IPS-11a (cell line): ENCODE measurements around the gene ADAMTS10.
A peak's percentile ranks its signal among the peaks of the same experiment; 100 is the strongest.
"Not testable (repeated sequence)": the region's sequence is repeated elsewhere in the genome, so short reads cannot be mapped to it uniquely, and the experiment has no call there.

Source experiments
- H3K4me3 ChIP-seq: one replicate; pipeline ENCODE4 v1.5.1; 2013; ENCODE audit warnings: low read depth, low read length, control low read depth

ADAMTS10 gene

DNA sequence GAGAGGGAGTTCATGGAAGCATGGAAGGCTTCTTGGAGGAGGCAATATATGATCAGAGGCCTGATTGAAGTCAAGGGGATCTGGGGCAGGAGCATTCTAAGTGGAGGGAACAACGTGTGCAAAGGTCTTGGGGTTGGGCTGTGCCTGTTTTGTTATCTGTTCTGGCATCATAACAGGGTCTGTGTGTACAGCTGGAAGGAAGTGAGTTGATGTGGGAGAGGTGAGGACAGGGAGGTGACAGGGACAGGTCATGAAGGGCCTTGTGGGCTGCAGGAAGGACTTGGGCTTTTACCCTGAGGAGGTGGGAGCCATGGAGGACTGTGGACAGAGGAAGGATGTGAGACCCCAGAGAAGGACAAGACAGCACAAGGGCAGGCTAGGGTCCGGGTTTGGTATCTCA is 18.7 kb upstream of the ADAMTS10 start:
- no peak overlapping the region for H3K4me3 ChIP-seq

GRCh38 chr19:8626842-8627241 is 16.3 kb upstream of the ADAMTS10 start:
- no peak overlapping the region for H3K4me3 ChIP-seq

GRCh38 chr19:8622886-8623285 is 12.4 kb upstream of the ADAMTS10 start:
- not testable (repeated sequence) for H3K4me3 ChIP-seq

GRCh38 chr19:8618751-8619150 is 8.2 kb upstream of the ADAMTS10 start:
- H3K4me3 ChIP-seq, result no peak overlapping the region

DNA sequence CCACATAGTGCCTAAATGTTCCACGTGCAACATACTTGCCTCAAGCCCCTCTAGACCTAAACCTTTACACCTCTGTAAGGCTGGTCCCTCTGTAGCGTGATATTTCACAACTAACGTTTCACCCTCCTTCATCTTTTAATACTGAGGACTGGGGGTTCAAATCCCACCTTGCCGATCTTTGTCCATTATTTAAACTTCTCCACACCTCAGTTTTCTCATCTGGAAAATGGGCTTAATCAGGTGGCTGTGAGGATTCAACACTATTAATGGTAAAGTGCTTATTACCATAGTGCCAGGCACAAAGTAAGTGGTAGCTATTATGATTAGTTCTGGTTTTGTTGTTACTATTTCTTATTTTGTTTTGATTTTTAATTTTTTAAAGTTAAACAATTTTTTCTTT is 7.5 kb upstream of the ADAMTS10 start:
- no peak overlapping the region for H3K4me3 ChIP-seq

- H3K4me3 ChIP-seq, result not testable (repeated sequence)
These were observed 6.8 kb upstream of the ADAMTS10 start for GRCh38 chr19:8617325-8617724.

DNA sequence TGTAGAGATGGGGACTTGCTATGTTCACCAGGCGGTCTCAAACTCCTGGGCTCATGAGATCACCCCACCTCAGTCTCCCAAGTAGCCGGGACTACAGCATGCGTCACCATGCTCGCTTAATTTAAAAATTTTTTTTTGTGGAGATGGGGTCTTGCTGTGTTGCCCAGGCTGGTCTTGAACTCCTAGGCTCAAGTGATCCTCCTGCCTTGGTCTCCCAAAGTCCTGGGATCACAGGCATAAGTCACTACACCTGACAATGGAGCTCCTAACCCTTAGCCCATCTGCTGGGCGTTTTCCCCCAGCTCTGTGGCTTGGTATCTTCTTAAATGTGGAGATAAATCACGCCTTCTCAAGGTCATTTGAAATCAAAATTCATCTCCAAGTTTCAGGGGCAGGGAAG is 6.3 kb upstream of the ADAMTS10 start:
- H3K4me3 ChIP-seq, result no peak overlapping the region

- no peak overlapping the region for H3K4me3 ChIP-seq
These were observed 5.5 kb upstream of the ADAMTS10 start for GRCh38 chr19:8615813-8616596.

DNA sequence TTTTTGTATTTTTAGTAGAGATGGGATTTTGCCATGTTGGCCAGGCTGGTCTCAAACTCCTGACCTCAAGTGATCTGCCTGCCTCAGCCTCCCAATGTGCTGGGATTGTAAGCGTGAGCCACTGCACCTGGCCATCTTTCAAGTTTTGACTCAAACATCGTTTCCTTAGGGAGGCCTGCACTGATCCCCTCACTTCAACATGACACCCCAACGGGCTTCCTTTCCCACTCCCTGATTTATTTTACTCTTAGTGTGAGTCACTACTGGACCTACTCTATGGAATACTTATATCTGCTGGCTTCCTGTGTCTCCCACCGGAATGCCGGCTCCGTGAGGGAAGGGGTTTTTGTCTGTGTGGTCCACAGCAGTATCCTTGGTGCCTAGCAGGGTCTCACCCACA is 4.5 kb upstream of the ADAMTS10 start:
- H3K4me3 ChIP-seq, result no peak overlapping the region

GRCh38 chr19:8614455-8614854 is 3.9 kb upstream of the ADAMTS10 start:
- H3K4me3 ChIP-seq, result no peak overlapping the region

- H3K4me3 ChIP-seq, result no peak overlapping the region
These were observed 2.3 kb upstream of the ADAMTS10 start for GRCh38 chr19:8612807-8613171.

DNA sequence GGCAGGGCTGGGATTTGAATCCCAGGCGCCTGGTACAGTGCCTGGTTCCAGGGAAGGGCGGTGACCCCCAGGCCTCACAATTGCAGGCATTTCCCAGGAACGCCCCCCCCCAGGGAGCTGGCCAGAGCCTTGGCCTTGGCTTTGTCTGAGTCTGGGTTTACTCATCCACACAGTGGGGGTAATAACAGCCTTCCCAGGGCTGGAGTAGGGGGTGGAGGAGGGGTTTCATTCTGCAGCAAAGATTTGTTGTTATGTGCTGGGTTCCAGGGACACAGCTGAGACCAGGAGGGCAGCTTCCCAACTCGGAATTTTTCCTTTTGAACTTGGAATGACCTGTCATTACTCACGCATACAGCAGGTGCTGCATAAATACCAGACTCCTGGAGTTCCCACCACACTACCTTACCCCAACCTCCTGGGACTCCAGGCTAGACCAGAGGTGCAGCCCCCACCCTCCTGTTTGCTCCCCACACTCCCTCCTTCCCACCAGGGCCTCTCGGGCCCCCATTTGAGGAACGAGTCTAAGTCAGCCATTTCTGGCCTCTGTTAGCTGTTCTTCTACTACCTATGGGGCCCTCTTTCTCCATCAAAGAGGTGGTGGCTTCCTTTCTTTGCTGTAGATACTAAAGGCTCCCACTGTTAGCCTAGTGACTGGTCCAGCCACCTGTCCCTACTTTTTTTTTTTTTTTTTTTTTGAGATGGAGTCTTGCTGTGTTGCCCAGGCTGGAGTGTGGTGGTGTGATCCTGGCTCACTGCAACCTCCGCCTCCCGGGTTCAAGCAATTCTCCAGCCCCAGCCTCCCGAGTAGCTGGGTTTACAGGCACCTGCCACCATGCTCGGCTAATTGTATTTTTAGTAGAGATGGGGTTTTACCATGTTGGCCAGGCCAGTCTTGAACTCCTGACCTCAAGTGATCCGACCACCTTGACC is 1.6 kb upstream of the ADAMTS10 start:
- no peak overlapping the region for H3K4me3 ChIP-seq

DNA sequence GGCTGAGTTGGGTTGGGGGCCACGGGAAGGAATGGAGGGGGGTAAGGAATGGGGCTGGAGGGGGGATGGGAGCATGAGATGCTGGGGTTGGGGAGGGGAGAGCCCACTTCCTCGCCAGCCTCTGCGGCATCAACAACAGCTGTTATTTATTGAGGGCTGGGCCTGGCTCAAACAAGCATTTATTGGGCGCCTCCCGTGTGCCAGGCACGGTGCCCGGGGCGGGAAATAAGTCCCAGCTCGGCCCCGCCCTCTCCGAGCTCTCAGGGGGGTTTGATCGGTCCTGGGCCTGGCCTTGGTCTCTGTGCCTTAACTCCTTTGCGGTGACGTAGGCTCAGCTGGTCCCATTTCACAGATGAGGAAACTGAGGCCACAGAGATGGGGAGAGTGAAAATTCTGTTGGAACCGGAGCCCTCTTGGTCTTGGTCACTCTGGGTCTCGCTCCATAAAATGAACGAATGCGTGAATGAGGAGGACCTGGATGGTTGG is 919 bp upstream of the ADAMTS10 start:
- no peak overlapping the region for H3K4me3 ChIP-seq

- H3K4me3 ChIP-seq, result no peak overlapping the region
These were observed 403 bp upstream of the ADAMTS10 start for GRCh38 chr19:8610936-8611300.

DNA sequence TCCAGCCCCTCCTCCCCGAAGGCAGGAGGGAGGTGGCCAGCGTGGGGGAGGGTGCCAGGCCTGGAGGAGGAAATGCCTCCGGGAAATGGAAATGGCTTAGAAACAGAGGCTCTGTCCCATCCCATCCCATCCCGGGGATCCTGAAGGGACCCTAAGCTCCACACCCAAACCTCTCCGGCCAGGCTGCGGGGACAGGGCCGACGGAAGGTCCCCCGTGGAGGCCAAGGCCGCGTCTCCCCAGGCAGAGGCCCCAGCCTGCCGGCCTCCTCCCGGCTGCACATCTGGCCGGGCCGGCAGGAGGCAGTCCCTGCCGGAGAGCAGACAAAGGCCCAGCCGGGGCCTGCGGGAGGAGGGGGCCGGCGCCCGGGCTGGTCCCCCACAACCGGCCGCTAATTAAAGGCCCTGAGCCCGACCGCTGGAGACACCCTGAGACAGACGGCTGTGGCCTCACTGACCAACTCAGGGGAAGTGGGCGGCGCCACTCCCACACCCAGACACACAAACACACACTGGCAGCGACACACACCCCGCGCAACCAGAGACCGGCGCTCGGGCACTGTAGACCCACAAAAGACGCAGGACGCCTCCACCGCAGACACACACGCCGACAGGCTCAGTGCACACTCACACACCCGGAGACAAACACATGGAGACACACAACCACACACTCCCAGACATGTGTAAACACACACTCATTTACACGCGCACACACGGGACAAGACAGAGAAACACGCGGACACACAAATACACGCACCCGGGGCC is 1.1 kb downstream of the ADAMTS10 start:
- peak overlapping the region; percentile 96 for H3K4me3 ChIP-seq

DNA sequence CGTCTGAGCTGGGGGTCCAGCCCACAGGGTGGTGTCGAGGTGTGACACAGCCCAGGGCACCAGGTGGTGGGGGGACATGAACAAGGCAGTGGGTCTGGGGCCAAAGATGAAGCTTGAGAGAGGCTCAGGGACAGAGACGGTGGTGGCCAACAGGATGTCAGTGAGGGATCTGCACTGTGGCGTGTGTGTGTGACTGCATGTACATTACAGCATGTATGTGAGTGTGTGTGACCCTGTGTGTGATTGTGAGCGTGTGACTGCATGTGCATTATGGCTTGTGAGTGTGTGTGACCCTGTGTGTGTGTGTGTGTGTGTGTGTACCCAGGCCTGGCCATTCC is 1.6 kb downstream of the ADAMTS10 start:
- peak overlapping the region; percentile 96 for H3K4me3 ChIP-seq

- no peak overlapping the region for H3K4me3 ChIP-seq
These were observed 3.1 kb downstream of the ADAMTS10 start for GRCh38 chr19:8607386-8607785.

- H3K4me3 ChIP-seq, result no peak overlapping the region
These were observed 5.0 kb downstream of the ADAMTS10 start for GRCh38 chr19:8605514-8605913.

DNA sequence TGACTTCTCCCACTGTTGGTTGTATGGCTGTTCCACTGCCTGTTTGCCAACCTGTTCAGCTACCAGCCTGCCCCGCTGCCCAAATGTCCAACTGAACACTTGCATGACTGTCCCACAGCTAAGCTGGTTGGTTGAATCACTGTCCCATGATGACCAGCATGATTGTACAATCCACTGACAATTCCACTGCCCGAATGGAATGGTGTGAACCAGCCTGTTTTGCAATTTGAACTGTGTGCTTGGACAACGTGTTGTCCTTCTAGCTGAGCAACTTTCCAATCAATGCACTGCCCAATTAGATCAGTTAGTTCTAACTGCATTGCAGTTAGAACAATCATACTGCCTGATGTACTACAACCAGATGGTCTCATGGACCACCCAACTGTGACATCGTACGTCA is 8.7 kb downstream of the ADAMTS10 start:
- H3K4me3 ChIP-seq, result no peak overlapping the region

GRCh38 chr19:8600816-8601215 is 9.7 kb downstream of the ADAMTS10 start:
- no peak overlapping the region for H3K4me3 ChIP-seq

- no peak overlapping the region for H3K4me3 ChIP-seq
These were observed 10.5 kb downstream of the ADAMTS10 start for GRCh38 chr19:8600064-8600463.
